CD4-positive, alpha-beta T cell treated with Interleukin-15 for 1 hour (primary cell): ENCODE results near the gene ACSL5.
"Not testable (repeated sequence)": the region's sequence is repeated elsewhere in the genome, so short reads cannot be mapped to it uniquely, and the experiment has no call there.

ENCODE experiments used
- DNase-seq: peaks from one replicate; pipeline ENCODE4 v3.0.0-alpha.2; 2020

ACSL5 gene

GRCh38 chr10:112351146-112351545 is 22.8 kb upstream of the ACSL5 start:
- no peak for DNase-seq

DNA sequence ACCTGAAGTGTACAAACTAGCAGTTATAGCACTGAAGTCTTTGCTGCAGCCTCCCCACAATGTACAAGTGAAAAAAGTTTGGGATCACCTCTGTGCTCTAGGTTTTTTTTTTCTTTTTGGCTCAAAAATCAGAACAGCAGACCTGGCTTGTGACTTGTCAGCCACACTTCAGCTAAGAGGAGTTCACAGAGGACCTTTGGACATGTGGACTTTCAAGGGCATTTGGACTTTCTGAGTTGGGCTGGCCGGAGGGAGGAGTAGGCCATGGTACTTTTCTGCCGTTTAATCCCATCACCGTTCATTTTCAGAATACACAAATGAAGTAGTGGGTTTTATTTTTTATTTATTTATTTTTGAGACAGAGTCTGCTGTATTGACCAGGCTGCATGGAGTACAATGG is 21.9 kb upstream of the ACSL5 start:
- DNase-seq, result no peak

DNA sequence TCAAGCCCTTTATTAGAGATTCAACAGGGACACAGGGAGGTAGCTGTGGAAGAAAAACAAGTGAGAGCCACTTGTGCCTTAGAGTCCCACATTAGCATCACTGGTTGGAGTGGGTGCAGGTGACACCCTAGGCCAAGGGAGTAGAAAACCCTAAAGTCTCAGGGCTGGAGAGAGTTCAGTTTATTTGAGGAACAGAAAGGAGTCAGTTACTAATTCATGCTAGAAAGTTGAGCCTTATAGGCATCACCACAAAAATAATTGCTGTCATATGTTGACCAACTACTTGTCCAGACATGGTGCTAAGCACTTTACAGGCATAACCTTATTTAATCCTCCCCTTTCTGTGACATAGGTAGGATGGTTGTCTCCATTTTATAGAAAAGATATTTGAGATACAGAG is 20.9 kb upstream of the ACSL5 start:
- no peak for DNase-seq

DNA sequence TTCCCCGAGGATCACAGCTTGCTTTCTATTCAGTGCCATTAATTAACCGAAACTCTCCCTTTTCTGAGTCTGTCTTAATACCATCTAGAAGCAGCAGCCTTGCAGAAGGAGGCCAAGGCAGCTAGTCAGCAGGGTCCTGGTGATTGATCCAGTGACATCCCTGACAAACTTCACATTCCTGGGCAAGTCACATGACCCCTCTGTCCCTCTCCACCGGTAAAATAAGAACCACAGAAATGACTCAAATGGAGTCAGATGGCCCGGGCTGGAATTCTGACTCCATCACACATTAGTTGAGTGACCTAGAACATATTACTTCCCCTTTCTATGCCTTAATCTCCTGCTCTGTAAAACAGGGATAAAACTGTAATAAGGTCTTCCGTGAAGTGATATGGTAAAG is 17.2 kb upstream of the ACSL5 start:
- DNase-seq, result no peak

DNA sequence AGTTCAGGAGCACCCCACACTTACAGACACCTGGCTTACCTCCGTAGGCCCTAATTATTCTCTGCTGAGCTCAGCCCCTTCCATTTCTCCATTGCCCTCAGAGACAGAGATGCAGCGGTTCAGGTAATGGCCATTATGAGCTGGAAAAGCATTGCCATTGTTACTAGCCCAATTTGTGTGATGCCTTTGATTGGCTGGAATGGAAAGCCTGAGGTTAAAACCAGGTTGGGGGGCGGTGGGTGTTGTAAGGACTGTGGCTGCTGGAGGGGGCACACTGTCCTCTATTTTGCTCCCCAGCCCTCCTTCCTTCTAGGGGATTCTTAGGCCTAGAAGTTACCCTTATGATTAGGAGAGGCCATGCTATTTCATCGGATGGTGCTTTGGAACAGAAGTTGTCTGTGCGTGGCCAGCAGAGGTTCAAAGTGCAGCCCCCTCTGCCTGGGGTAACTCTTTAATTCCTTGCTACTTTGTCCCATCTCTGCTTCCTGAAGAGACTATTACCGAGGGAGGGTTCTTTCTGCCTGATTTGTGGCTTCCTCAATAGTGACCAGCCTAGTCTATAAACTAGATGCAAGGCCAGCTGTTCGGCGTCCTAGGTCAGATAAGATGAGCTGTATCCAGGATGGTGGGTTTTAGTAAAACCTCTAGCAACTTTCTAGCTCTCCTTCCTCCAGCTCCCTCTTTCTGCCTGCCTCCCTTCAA is 14.2 kb upstream of the ACSL5 start:
- no peak for DNase-seq

DNA sequence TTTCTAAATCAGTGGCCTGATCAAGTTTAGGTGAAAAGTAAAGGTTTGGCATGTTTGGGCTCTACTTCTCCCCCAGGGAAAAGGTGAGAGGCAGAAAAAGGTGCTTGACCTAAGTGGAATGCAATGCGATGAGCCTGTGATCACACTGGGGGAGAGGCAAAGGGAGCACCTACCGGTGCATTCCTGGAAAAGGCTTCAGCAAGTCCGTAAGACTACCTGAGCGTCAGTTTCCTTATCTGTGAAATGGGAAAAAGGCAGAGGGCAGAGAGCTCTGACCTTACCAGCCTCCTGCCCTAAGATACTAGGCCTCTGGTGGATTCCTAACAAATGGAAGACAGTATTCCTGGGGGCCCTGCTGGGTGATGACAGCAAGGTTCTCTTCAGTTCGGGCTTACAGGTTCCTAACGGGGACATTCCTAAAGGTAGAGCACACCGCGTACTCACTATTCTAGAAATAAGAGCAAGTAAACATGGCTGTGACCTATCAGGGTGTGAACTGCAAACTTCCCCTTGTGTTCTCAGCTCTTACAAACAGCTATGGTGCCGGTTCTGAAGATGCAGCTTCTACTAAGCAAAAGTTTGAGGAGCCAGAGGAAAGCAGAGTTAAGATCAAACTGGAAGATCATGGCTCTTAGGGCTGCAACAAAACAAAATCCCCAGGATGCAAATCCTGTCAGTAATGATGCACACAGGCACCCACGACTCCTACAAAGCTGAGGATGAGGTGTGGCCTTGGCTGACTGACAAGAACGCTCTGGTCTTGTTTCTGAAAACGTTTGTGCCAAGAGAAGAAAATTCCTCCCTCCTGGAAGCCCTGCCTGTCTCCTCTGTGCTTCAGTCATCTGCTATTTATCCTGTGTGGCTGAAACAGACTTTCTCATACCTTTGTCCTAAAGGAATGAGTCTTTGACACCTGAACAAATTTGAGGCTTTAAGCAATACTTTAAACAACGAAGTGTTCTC is 13.3 kb upstream of the ACSL5 start:
- DNase-seq, result no peak

GRCh38 chr10:112361951-112362751 is 11.8 kb upstream of the ACSL5 start:
- no peak for DNase-seq

DNA sequence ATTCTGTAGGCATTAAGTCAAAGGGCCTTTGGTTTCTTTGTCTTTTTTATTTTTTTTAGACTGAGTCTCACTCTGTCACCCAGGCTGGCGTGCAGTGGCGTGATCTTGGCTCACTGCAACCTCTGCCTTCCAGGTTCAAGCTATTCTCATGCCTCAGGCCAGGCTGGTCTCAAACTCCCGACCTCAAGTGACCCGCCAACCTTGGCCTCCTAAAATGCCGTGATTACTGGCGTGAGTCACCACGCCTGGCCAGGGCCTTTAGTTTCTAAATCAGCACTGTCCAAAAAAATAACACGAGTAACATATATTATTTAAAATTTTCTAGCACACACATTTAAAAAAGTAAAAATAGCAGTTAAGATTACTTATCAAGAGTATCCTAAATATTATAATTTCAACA is 11.1 kb upstream of the ACSL5 start:
- no peak for DNase-seq

GRCh38 chr10:112363696-112364688 is 9.9 kb upstream of the ACSL5 start:
- DNase-seq, result no peak

- no peak for DNase-seq
Measured at GRCh38 chr10:112365014-112365432, 8.9 kb upstream of the ACSL5 start.

DNA sequence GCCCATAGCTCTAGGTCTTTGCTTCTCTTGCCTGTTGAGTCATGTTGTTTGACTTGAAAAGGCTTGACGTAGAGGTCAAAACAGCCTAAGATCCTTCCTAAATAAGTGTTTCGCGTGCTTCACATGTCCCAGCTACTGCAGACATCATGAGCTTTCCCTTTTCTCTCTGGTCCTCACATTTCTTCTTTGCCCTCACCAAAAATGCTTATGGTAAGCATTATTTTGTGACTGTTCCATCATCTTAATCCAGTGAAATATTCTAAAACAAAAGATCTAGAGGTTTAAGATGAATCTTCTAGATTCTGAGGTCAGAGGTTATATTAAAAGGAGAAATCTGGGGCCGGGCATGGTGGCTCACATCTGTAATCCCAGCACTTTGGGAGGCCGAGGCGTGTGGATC is 8.5 kb upstream of the ACSL5 start:
- no peak for DNase-seq

DNA sequence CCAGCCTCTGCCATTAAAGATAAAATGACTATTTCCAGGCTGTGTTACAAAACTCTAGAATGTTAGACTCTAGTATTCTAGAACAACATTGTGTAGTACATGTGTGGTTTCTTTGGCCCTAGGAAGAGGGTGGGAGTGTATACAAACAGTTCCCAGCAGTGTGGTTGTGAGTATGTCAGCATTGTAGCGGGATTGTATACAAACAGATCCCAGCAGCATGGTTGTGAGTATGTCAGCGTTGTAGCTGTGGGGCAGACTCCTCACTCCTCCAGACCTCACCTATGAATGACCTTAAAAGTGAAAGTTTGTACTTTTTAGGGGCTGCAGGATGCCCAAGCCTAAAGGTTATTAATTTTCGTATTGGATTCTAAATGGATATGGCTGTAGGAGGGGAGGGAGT is 6.9 kb upstream of the ACSL5 start:
- no peak for DNase-seq

DNA sequence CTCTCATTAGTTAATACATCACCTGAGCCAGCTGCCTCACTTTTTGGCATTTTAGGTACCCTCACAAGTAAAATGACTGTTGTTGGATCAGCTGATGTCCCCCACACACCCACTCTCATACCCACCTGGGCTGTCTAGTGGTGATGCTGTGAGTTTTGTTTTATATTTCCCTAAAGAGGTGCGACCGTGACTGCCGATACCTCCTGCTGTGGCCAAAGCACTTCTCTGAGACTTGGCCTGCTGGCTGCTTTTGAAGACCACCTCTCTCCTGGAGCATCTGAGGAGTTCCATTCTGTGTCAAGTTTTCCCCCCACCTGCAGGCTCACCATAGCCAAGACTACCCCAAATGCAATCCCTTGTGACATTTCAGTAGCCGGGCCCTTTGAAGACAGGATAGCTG is 6.4 kb upstream of the ACSL5 start:
- no peak for DNase-seq

GRCh38 chr10:112369495-112370423 is 4.2 kb upstream of the ACSL5 start:
- no peak for DNase-seq

GRCh38 chr10:112370424-112370819 is 3.5 kb upstream of the ACSL5 start:
- no peak for DNase-seq

DNA sequence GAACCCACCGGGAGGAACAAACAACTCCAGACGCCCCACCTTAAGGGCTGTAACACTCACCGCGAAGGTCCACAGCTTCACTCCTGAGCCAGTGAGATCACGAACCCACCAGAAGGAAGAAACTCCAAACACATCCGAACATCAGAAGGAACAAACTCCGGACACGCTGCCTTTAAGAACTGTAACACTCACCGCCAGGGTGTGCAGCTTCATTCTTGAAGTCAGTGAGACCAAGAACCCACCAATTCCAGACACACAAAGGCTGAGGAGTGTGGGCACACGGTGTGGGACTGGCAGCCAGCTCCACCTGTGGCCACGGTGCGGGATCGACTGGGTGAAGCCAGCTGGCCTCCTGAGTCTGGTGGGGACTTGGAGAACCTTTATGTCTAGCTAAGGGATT is 2.6 kb upstream of the ACSL5 start:
- not testable (repeated sequence) for DNase-seq

- not testable (repeated sequence) for DNase-seq
Measured at GRCh38 chr10:112372182-112372810, 1.6 kb upstream of the ACSL5 start.

DNA sequence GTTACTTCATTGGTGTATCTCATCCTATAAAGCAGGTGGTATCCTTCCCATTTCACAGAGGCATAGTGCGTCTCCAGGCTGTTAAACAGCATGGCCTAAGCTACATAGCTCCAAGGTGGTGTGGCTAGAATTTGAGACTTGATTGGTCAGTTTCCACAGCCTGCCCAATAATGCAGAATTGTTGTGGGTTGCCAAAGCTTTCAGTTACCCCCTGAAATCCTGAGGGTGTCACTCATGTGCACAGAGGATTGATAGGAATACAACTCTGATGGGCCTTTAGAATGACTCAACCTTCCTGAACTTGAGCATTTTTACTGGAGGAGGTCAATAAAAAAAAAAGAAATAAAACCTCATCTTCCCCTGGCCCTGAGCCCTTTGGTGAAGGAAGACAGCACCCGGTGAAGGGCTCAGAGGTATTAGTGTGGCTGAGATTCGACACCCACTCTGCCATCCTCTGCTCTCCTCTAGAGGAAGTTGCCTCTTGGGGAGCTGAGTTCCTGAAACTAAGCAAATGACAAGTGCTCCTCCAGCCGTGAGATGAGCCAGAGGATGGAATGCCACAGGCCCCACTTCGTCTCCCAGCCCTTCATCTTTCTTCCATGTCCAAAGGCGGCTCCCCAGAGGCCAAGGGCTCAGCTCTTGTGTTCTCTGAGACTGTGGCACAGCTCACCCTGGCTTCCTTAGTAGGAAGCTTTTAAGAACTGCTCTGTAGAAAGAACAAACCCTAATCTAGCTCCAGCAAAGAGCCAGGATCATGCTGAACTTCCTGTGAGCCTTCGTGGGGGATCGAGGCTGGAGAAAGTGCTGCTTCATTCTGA is 1.0 kb downstream of the ACSL5 start:
- peak; percentile 35 for DNase-seq

DNA sequence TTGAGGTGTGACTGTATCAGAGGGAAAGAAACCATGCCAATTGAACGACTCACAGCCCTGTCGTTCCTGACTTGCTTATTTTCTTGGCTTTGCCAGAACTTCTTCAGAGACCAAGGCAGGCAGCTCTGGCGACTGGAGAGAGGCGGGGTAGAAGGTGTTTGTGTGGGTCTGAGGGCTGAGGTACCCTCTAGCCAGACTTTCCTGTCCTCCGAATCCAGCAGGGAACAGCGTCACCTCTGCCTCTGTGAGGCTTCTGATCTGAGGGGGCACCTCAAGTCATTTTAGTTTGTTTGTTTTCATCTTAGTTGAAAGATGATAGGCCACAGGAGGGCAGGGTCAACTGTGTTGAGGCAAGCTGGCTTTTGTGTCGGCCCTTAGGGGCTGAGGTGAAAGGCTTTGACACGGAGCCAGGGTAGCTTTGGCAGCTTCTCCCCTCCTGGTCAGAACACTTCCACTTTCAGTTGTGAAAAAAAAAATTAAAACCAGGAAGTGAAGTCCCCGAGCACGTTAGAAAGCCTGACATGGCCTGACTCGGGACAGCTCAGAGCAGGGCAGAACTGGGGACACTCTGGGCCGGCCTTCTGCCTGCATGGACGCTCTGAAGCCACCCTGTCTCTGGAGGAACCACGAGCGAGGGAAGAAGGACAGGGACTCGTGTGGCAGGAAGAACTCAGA is 1.9 kb downstream of the ACSL5 start:
- peak; percentile 65 for DNase-seq
